RPMI8226 (cell line): ENCODE measurements around the gene TNNC1.

Source experiments
- DNase-seq: peaks from one replicate; pipeline ENCODE4 v3.0.0-alpha.2; 2015

Gene TNNC1

GRCh38 chr3:52483577-52484381 lies 29.9 kb upstream of the TNNC1 start:
- DNase-seq: no peak

GRCh38 chr3:52483081-52483480 lies 29.2 kb upstream of the TNNC1 start:
- DNase-seq: no peak

- DNase-seq: no peak
These were observed 28.1 kb upstream of the TNNC1 start for GRCh38 chr3:52481819-52482521.

- no peak for DNase-seq
These were observed 27.2 kb upstream of the TNNC1 start for GRCh38 chr3:52480768-52481715.

GRCh38 chr3:52479877-52480575 lies 26.2 kb upstream of the TNNC1 start:
- no peak for DNase-seq

- no peak for DNase-seq
These were observed 25.4 kb upstream of the TNNC1 start for GRCh38 chr3:52479037-52479876.

GRCh38 chr3:52477796-52478095 lies 23.9 kb upstream of the TNNC1 start:
- no peak for DNase-seq

GRCh38 chr3:52477076-52477795 lies 23.4 kb upstream of the TNNC1 start:
- DNase-seq: no peak

- no peak for DNase-seq
These were observed 19.2 kb upstream of the TNNC1 start for GRCh38 chr3:52473026-52473425.

- no peak for DNase-seq
These were observed 18.6 kb upstream of the TNNC1 start for GRCh38 chr3:52472239-52473000.

- DNase-seq: peak; percentile 55
These were observed 17.8 kb upstream of the TNNC1 start for GRCh38 chr3:52471371-52472238.

GRCh38 chr3:52470920-52471319 lies 17.1 kb upstream of the TNNC1 start:
- DNase-seq: no peak

GRCh38 chr3:52469001-52469400 lies 15.2 kb upstream of the TNNC1 start:
- DNase-seq: no peak

- DNase-seq: no peak
These were observed 14.5 kb upstream of the TNNC1 start for GRCh38 chr3:52468336-52468735.

- no peak for DNase-seq
These were observed 9.6 kb upstream of the TNNC1 start for GRCh38 chr3:52463416-52463815.

- no peak for DNase-seq
These were observed 8.0 kb upstream of the TNNC1 start for GRCh38 chr3:52461874-52462273.

- no peak for DNase-seq
These were observed 5.1 kb upstream of the TNNC1 start for GRCh38 chr3:52458770-52459545.

- no peak for DNase-seq
These were observed 4.4 kb upstream of the TNNC1 start for GRCh38 chr3:52458031-52458760.
